ENCODE data around the gene KCTD19.

Gene KCTD19

GRCh38 chr16:67312719-67313118, 13.8 kb downstream of the KCTD19 start:
- no peak for DNase-seq

GRCh38 chr16:67311607-67312488, 14.7 kb downstream of the KCTD19 start:
- DNase-seq: no peak

- DNase-seq: no peak
Observed at GRCh38 chr16:67310561-67310960, 16.0 kb downstream of the KCTD19 start.

- no peak for DNase-seq
Observed at GRCh38 chr16:67305216-67306071, 21.1 kb downstream of the KCTD19 start.

GRCh38 chr16:67304020-67304419, 22.5 kb downstream of the KCTD19 start:
- no peak for DNase-seq

GRCh38 chr16:67302970-67303369, 23.6 kb downstream of the KCTD19 start:
- no peak for DNase-seq

- no peak for DNase-seq
Observed at GRCh38 chr16:67302076-67302475, 24.5 kb downstream of the KCTD19 start.

- no peak for DNase-seq
Observed at GRCh38 chr16:67301080-67301782, 25.3 kb downstream of the KCTD19 start.

GRCh38 chr16:67299269-67299668, 27.3 kb downstream of the KCTD19 start:
- DNase-seq: no peak

GRCh38 chr16:67298277-67298676, 28.3 kb downstream of the KCTD19 start:
- no peak for DNase-seq

GRCh38 chr16:67296420-67296819, 30.1 kb downstream of the KCTD19 start:
- DNase-seq: no peak

- no peak for DNase-seq
Observed at GRCh38 chr16:67294938-67295361, 31.6 kb downstream of the KCTD19 start.

GRCh38 chr16:67294171-67294757, 32.3 kb downstream of the KCTD19 start:
- no peak for DNase-seq

GRCh38 chr16:67291461-67291860, 35.1 kb downstream of the KCTD19 start:
- DNase-seq: no peak

- no peak for DNase-seq
Observed at GRCh38 chr16:67287960-67288359, 38.6 kb downstream of the KCTD19 start.

- DNase-seq: no peak
Observed at GRCh38 chr16:67286441-67287235, 39.9 kb downstream of the KCTD19 start.

GRCh38 chr16:67284699-67285646, 41.6 kb downstream of the KCTD19 start:
- DNase-seq: no peak

GRCh38 chr16:67283826-67284555, 42.5 kb downstream of the KCTD19 start:
- no peak for DNase-seq

- DNase-seq: no peak
Observed at GRCh38 chr16:67283039-67283825, 43.3 kb downstream of the KCTD19 start.
